Measurements from ENCODE around the gene SMARCD2. TPM values are rescaled to one million over a fixed set of nuclear protein-coding genes. Genes with fewer than 3 reads are reported as not detected.
"Not testable (repeated sequence)": the region's sequence is repeated elsewhere in the genome, so short reads cannot be mapped to it uniquely, and the experiment has no call there.

The SMARCD2 gene
- total RNA-seq, 1 donor from 2014 or later = 80.7 TPM

DNA sequence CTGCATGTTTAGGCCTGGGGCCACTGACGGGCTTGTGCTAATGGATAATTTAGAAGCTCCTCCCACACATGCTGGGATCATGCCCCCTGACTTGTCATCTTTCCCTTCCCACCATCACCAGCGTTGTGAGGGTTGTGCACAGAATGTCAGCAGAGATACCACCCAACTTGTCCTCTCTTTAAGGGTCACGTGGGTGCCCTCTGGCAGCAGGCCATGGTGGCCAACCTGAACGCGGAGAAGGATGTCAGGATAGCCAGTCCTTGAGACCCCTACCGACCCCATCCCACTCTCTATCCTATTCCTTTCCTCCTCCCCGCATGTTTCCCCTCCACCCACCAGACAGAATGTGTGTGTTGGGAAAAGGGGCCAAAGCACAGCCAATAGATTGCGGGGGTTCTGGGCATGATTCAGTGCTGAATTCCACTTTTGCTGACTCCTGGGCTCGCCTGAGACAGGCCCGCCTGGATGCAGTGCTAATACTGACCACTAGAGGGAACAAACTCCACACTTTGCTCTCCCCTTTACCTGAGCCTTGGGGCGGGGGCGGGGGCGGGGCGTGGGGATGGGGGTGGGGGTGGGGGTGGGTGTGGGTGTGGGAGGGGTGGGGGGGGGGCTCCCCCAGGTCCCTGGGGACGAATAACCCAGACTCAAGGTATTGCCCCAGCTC lies 39.6 kb upstream of the SMARCD2 start, which contains the start of gene GH2:
TSS of gene GH2 (minus strand) at position 10 of the 667 bp plus-strand sequence. CDS start 143 bp downstream, outside the sequence.
- no peak within 1 kb of the TSS for H3K27ac ChIP-seq
- H3K4me3 Mint-ChIP-seq = peak within 1 kb of the TSS; percentile 67
- peak; percentile 58 for DNase-seq (ENCODE audit: low spot score)
- no peaks in the 10 kb centered on the region for H4K20me1 ChIP-seq (ENCODE audit: low read depth)
- no peak within 1 kb of the TSS for H3K27ac Mint-ChIP-seq
- H3K27me3 ChIP-seq = no peaks in the 10 kb centered on the region
- no peaks in the 10 kb centered on the region for H3K4me1 Mint-ChIP-seq
- H3K4me3 ChIP-seq = no peak within 1 kb of the TSS
- H3K4me1 ChIP-seq = no peaks in the 10 kb centered on the region
- H3K4me2 ChIP-seq = no peak within 1 kb of the TSS
- peak within 1 kb of the TSS; percentile 87 for H2AFZ ChIP-seq (replicated peaks)
- peaks cover 4% of the 10 kb centered on the region for H3F3A ChIP-seq (ENCODE audit: low read depth)
- no peaks in the 10 kb centered on the region for H3K79me2 ChIP-seq (ENCODE audit: low read depth)
- no peak within 1 kb of the TSS for H3K9ac ChIP-seq
- H3K9me3 ChIP-seq (ENCODE audit: low read depth) = no peaks in the 10 kb centered on the region
- TF ChIP-seq EZH2 (IDR thresholded peaks at IDR 0.05) (no peak), CTCF (IDR thresholded peaks at IDR 0.05) (peak; percentile 58), EZH2phosphoT487 (IDR thresholded peaks at IDR 0.05) (no peak)
- no peaks in the 10 kb centered on the region for H3K9me3 Mint-ChIP-seq
- H3K27me3 Mint-ChIP-seq (ENCODE audit: insufficient read depth, low read depth) = peaks cover 8% of the 10 kb centered on the region
- H3K36me3 ChIP-seq = no peaks in the 10 kb centered on the region
- H3K36me3 Mint-ChIP-seq = no peaks in the 10 kb centered on the region

DNA sequence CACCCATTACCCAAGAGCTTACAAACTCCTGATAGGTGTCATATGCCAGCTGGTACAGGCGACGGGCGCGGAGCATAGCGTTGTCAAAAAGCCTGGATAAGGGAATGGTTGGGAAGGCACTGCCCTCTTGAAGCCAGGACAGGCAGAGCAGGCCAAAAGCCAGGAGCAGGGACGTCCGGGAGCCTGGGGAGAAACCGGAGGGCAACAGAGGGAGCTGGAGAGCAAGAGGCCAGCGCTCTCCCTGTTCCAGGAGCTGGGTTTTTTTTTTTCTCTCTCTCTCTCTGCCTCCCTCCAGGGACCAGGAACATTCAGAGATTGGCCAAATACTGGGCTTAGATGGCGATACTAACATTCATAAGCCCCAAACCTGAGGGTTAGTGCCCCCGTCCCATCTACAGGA lies 38.9 kb upstream of the SMARCD2 start:
- TF ChIP-seq CTCF (IDR thresholded peaks at IDR 0.05) = peak; percentile 31
- H3K9me3 ChIP-seq (ENCODE audit: low read depth); H4K20me1 ChIP-seq (ENCODE audit: low read depth); H3K36me3 Mint-ChIP-seq; H3K27me3 Mint-ChIP-seq (ENCODE audit: insufficient read depth, low read depth); H3K36me3 ChIP-seq; H3K9ac ChIP-seq; H3K27ac ChIP-seq; H3K79me2 ChIP-seq (ENCODE audit: low read depth); H3K27me3 ChIP-seq; H3F3A ChIP-seq (ENCODE audit: low read depth); H3K4me1 ChIP-seq; H3K9me3 Mint-ChIP-seq; H3K4me3 ChIP-seq; H3K4me2 ChIP-seq; H3K4me1 Mint-ChIP-seq; H3K4me3 Mint-ChIP-seq; H3K27ac Mint-ChIP-seq: not testable (repeated sequence)
- peak overlapping the region; percentile 87 for H2AFZ ChIP-seq (replicated peaks)
- peak; percentile 58 for DNase-seq (ENCODE audit: low spot score)

DNA sequence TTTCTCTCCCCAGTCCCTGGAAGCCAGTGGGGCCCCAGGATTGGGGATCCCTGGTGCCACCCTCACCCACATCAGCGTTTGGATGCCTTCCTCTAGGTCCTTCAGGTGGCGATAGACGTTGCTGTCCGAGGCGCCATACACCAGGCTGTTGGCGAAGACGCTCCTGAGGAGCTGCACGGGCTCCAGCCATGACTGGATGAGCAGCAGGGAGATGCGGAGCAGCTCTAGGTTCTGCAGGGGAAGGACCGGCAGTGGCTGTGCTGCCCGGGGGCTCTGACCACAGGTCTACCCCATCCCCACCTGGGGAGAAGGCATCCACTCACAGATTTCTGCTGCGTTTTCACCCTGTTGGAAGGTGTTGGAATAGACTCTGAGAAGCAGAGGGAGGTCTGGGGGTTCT lies 38.2 kb upstream of the SMARCD2 start:
- DNase-seq (ENCODE audit: low spot score) = no peak
- no peak overlapping the region for H3K27ac Mint-ChIP-seq

DNA sequence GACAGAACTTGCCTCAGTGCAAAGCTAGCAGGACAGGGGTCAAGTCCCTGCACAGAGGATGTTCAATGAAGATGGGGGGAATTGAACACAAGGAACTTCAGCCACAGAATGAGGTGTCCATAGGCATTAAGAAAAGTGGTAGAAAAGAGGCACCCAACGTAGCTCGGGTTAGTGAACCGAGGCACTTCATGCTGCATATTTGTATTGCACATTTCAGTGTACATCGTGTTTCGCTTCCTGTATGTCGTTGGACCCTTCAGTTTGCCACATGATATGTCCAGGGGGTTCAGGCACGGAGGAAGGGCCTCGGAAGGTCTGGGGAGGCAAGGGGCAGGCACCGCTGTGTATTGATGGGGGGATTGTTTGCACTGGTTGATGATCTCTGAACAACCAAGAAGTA lies 35.9 kb upstream of the SMARCD2 start:
- H3K4me2 ChIP-seq; H3K36me3 ChIP-seq; H3K9me3 Mint-ChIP-seq; H3K4me1 ChIP-seq; H3K4me3 Mint-ChIP-seq; H3K4me1 Mint-ChIP-seq; H3F3A ChIP-seq (ENCODE audit: low read depth); H2AFZ ChIP-seq (replicated peaks); H3K36me3 Mint-ChIP-seq; H4K20me1 ChIP-seq (ENCODE audit: low read depth); DNase-seq (ENCODE audit: low spot score); H3K9ac ChIP-seq; H3K27ac Mint-ChIP-seq; H3K9me3 ChIP-seq (ENCODE audit: low read depth); H3K4me3 ChIP-seq; H3K27ac ChIP-seq; H3K27me3 ChIP-seq; H3K79me2 ChIP-seq (ENCODE audit: low read depth): not testable (repeated sequence)
- peaks cover 11% of the 10 kb centered on the region for H3K27me3 Mint-ChIP-seq (ENCODE audit: insufficient read depth, low read depth)

More for the DNA sequence above, 38.2 kb upstream of the SMARCD2 start:
- H4K20me1 ChIP-seq (ENCODE audit: low read depth) = no peaks in the 10 kb centered on the region
- Mint-ChIP-seq H3K36me3 (no peaks in the 10 kb centered on the region), H3K27me3 (ENCODE audit: insufficient read depth, low read depth) (peaks cover 8% of the 10 kb centered on the region), H3K9me3 (no peaks in the 10 kb centered on the region), H3K4me1 (no peaks in the 10 kb centered on the region), H3K4me3 (no peak overlapping the region)
- no peaks in the 10 kb centered on the region for H3K36me3 ChIP-seq
- no peaks in the 10 kb centered on the region for H3K27me3 ChIP-seq
- no peak overlapping the region for H3K27ac ChIP-seq
- peaks cover 4% of the 10 kb centered on the region for H3F3A ChIP-seq (ENCODE audit: low read depth)
- H3K4me1 ChIP-seq = no peaks in the 10 kb centered on the region
- H3K79me2 ChIP-seq (ENCODE audit: low read depth) = no peaks in the 10 kb centered on the region
- no peaks in the 10 kb centered on the region for H3K9me3 ChIP-seq (ENCODE audit: low read depth)
- no peak overlapping the region for H3K4me2 ChIP-seq
- H3K4me3 ChIP-seq = no peak overlapping the region
- TF ChIP-seq EZH2 (IDR thresholded peaks at IDR 0.05) = no peak
- TF ChIP-seq CTCF (IDR thresholded peaks at IDR 0.05) = no peak
- TF ChIP-seq EZH2phosphoT487 (IDR thresholded peaks at IDR 0.05) = no peak
- H3K9ac ChIP-seq = no peak overlapping the region
- peak overlapping the region; percentile 87 for H2AFZ ChIP-seq (replicated peaks)

DNA sequence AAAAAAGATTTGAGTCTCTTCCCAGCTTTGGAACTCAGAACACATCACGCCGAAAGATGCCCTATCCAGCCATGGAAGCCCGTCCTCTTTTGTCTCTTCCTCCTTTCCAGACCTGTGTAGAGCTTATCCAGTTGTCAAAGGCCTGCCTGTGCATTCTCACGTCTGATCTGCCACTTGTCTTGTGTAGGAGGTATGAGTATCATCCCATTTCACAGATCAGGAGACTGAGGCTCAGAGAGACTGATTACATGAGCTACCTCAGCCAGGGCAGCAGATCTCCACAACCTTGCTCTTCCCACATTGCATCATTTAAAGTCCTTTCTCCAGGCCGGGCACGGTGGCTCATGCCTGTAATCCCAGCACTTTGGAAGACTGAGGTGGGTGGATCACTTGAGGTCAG lies 32.2 kb upstream of the SMARCD2 start:
- not testable (repeated sequence) for H3K9me3 Mint-ChIP-seq; H3K4me1 Mint-ChIP-seq; H3K9me3 ChIP-seq (ENCODE audit: low read depth); H3K4me1 ChIP-seq; H3F3A ChIP-seq (ENCODE audit: low read depth); H3K27ac ChIP-seq; H4K20me1 ChIP-seq (ENCODE audit: low read depth); H3K4me3 ChIP-seq; DNase-seq (ENCODE audit: low spot score); H3K4me2 ChIP-seq; H3K27me3 ChIP-seq; H3K27ac Mint-ChIP-seq; H3K9ac ChIP-seq; H3K36me3 Mint-ChIP-seq; H3K36me3 ChIP-seq; H3K79me2 ChIP-seq (ENCODE audit: low read depth); H2AFZ ChIP-seq (replicated peaks); H3K27me3 Mint-ChIP-seq (ENCODE audit: insufficient read depth, low read depth)
- H3K4me3 Mint-ChIP-seq = peak overlapping the region; percentile 24

DNA sequence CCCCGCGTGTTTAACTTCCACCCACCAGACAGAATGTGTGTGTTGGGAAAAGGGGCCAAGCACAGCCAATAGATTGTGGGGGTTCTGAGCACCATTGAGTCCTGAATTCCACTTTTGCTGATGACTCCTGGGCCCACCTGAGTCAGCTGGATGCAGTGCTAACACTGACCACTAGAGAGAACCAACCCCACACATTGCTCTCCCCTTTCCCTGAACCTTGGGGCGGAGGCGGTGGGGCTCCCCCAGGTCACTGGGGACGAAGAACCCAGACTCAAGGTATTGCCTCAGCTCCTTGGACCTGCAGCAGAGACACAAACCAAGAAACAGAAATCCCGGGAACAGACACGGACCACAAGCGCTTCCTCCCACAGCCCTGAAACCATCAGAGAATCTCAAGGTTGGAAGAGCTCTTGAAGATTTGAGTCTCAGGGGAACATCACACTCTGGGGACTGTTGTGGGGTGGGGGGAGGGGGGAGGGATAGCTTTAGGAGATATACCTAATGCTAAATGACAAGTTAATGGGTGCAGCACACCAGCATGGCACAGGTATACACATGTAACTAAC lies 31.7 kb upstream of the SMARCD2 start:
- H3K4me3 Mint-ChIP-seq; H3K4me1 ChIP-seq; H4K20me1 ChIP-seq (ENCODE audit: low read depth); H3K79me2 ChIP-seq (ENCODE audit: low read depth); H3K27me3 Mint-ChIP-seq (ENCODE audit: insufficient read depth, low read depth); DNase-seq (ENCODE audit: low spot score); H3K27ac ChIP-seq; H2AFZ ChIP-seq (replicated peaks); H3K4me1 Mint-ChIP-seq; H3K9me3 ChIP-seq (ENCODE audit: low read depth); H3K4me2 ChIP-seq; H3K9ac ChIP-seq; H3K4me3 ChIP-seq; H3F3A ChIP-seq (ENCODE audit: low read depth); H3K27me3 ChIP-seq; H3K27ac Mint-ChIP-seq; H3K36me3 ChIP-seq; H3K36me3 Mint-ChIP-seq; H3K9me3 Mint-ChIP-seq: not testable (repeated sequence)
